Astrocyte of the hippocampus (primary cell): Measurements from ENCODE around the gene SETD1A.

Experiments
- DNase-seq: peaks from one replicate; pipeline ENCODE4 v3.0.0; 2011; ENCODE audit warnings: low read depth, low spot score

SETD1A gene

DNA sequence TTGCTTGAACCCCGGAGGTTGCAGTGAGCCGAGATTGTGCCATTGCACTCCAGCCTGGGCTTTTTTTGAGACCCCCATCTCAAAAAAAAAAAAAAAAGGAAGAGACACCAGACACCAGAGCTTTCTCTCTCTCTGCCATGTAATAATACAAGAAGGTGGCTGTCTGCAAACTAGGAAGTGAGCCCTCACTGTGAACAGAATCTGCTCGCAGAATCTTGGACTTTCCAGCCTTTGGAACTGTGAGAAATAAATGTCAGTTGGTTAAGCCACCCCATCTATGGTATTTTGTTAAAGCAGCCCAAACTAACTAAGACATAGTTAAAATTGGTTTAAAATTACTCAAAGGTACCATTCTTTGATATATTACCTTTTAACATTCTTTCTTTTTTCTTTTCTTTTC is 63.0 kb downstream of the SETD1A start:
- DNase-seq, result no peak

DNA sequence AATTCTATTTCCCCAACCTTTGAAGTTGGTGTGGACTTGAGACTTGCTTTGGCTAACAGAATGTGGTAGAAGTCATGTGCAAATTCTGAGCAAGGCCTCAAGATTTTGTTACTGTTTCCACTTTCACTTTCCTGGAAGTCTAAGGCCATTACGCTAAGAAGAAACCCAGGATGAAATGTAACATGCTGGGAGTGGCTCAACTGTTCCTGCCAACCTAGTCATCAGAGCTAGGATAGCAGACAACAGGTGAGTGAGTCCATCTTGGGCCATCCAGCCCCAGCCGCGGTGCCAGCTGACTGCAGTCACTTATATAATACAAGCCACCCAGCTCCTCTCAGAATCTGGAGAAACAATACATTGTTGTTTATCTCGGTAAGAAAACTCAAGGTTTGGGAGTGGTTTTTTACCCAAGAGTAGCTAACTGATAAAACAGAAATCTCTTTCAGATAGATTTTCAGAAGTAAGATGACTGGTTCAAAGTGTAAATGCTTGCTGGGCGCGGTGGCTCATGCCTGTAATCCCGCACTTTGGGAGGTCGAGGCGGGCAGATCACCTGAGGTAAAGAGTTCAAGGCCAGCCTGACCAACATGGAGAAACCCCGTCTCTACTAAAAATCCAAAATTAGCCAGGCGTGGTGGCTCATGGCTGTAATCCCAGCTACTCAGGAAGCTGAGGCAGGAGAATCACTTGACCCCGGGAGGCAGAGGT is 65.1 kb downstream of the SETD1A start:
- DNase-seq, result no peak

DNA sequence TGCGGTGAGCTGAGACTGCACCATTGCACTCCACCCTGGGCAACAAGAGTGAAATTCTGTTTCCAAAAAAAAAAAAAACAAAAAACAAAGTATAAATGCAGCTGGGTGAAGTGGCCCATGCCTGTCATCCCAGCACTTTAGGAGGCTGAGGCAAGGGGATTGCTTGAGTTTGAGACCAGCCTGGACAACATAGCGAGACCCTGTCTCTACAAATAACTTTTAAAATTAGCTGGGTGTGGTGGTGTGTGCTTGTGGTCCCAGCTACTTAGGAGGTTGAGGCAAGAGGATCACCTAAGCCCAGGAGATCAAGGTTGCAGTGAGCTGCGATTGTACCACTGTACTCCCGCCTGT is 65.7 kb downstream of the SETD1A start:
- DNase-seq, result no peak

DNA sequence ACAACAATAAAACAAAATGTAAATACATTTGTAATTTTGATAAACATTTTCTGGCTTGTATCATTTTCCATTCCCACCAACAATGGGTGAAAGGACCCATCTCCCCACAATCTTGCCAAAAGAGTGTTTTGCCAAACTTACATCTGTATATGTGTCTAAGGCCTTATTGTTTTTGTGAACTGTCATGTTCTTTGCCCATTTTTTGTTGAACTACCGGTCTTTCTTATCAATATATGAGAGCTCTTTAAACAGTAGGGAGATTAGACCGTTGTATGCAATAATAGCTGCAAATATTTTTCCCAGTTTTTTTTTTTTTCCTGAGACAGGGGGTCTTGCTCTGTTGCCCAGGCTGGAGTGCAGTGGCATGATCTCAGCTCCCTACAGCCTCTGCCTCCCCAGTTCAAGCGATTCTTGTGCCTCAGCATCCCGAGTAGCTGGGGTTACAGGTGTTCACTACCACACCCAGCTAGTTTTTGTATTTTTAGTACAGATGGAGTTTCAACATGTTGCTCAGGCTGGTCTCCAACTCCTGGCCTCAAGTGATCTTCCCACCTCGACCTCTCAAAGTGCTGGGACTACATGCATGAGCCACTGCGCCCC is 66.2 kb downstream of the SETD1A start:
- DNase-seq, result no peak

DNA sequence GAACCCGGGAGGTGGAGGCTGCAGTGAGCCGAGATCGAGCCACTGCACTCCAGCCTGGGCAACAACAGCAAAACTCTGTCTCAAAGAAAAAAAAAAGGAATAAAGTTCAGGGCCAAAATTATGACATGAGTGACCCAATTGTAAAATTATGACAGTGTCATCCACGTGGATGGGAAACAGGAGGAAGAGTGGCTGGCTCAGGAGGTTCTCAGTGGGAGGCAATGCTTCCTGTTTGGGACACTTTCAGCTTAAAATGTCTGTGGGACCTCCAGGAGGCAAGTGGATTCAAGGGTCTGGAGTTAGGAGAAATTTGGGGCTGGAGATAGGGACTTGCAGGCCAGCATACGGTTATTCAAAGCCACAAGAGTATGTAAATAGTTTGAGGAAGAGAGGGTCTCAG is 67.8 kb downstream of the SETD1A start:
- no peak for DNase-seq

DNA sequence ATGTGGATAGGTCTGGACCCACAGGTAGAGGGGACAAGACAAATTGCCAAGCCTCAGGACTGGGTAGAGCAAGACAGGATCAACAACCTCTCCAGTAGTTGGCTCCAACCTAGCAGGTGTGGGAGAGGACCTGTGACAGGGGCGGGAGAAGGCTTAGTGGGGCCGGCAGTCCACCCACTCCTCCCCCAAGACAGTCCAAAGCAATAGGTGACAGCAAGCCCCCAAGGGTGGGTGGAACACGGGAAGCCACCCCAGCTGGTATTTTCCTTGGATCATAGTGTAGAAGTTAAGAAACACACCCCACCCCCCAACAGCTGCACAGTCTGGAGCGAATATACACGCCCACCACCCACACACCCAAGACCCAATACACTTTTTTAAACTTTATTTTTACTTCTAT is 71.7 kb downstream of the SETD1A start:
- DNase-seq, result no peak

DNA sequence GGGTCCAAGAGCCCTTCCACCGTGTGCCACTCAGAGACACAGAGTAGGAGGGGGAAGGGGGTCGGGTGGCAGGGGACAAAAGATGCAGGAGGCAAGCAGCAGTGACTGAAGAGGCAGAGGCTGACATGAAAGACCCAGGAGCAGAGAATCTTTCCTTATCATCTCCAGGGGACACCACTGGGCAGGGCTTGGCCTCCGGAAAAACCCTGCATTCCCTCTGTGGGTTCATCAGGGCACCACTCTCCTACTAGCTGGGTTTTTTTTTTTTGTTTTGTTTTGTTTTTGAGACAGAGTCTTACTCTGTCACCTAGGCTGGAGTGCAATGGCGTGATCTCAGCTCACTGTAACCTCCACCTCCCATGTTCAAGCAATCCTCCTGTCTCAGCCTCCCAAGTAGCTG is 73.7 kb downstream of the SETD1A start:
- no peak for DNase-seq

DNA sequence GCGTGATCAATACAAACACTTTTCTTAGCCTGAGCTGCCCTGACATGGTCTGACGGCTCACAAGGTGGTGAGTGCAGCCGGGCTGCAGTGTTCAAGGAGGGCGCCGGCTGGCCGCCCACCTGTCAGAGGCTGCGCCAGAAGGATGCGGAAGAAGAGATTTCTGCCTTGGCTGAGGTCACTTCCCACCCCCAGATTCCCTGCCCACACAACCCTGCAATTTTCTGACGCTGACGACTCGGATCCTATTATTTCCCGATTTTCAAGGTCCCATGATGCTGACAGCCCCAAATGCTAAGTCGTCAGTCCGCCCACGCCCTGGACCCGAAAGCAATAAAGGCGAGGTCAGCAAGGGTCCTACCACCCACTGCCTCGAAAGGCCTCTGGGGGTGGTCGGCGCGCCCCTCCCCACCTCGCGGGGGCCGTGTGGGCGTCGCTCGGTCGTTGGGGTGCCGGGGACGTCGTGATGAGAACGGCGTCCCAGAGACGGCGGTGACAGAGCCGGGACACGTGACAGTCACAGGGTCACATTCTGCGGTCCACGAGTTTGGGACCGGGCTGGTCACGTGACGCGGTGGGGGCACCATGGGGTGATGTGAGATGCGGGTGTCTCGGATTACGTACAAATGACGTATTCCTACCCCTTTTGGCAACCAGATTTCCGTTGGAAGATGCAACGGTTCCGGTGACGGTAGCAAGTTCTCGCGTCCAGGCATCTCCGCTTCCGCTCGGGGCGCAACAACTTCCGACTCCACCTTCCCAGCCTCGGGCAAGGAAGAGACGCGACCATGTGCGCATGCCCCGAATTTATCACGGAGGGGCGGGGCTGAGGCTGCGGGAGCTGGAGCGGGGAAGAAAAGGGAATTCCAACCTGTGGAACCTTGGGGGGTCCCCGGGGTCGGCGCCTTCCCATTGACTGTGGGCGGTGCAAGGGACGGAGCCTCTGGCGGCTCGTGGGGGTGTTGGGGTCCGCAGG is 75.5 kb downstream of the SETD1A start, which contains the start of gene STX4:
TSS of gene STX4 (plus strand) at position 823 of the 973 bp plus-strand sequence. CDS start 248 bp downstream, outside the sequence.
- peak; percentile 98 for DNase-seq

DNA sequence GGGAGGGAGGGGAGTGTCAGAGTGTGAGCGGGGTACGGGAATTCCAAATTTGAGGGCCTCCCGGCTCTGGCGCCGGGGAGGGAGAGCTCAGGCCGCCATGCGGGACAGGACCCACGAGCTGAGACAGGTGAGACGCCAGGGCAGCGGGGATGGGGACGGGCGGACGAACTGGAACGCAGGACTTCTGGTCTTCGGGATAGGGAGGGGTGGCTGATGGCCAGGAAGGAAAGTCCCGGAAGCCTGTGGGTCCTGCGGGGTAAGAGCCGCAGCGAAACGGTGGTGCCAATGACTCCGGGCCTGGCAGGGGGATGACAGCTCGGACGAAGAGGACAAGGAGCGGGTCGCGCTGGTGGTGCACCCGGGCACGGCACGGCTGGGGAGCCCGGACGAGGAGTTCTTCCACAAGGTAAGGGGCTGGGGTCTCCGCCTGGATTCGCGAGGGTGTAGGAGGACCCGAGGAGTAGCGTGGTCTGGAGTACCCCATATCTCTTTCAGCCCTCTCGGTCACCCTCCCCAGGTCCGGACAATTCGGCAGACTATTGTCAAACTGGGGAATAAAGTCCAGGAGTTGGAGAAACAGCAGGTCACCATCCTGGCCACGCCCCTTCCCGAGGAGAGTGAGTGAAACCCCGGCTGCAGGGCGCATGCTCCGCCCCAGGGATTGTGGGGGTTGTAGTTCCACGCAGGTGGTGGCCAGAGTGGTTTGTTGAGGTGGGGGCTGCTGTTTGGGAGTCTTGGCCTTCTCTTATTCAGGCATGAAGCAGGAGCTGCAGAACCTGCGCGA is 76.3 kb downstream of the SETD1A start:
- DNase-seq, result peak; percentile 91
